HG03175 (cell line): Measurements from ENCODE around the gene AMOTL1.
A peak's percentile ranks its signal among the peaks of the same experiment; 100 is the strongest.

Experiments
- ATAC-seq: cut with Tn5 transposase; IDR thresholded peaks from one replicate; pipeline ENCODE4 v1.9.1; 2021; ENCODE audit warnings: mild to moderate bottlenecking, moderate library complexity; ENCODE audit not compliant: unreplicated experiment

The AMOTL1 gene

GRCh38 chr11:94767701-94768601 is at the start of gene AMOTL1:
TSS of gene AMOTL1 (plus strand) at chr11:94768356. CDS start at chr11:94768512, 156 bp downstream.
- ATAC-seq, result peak; percentile 84

DNA sequence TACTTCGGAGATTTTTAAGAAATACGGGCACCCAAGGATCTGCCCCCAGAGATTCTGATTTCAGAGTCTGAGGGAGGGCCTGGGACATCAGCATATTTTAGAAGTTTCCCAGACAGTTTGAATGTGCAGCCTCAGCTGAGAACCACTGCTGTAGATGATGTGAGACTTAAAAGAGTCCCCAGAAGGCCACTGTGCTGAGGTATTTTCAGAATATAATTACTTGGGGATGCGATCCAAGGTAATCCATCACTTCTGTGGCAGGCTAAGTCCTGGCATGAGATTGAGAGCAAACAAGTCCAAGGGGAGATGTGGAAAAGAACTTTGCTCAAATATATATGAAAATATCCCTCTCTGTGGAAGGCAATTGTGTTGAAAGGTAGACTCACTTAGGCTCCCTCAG is 48.3 kb upstream of the AMOTL1 start:
- no peak for ATAC-seq

- no peak for ATAC-seq
Measured at GRCh38 chr11:94721565-94722292, 46.4 kb upstream of the AMOTL1 start.

DNA sequence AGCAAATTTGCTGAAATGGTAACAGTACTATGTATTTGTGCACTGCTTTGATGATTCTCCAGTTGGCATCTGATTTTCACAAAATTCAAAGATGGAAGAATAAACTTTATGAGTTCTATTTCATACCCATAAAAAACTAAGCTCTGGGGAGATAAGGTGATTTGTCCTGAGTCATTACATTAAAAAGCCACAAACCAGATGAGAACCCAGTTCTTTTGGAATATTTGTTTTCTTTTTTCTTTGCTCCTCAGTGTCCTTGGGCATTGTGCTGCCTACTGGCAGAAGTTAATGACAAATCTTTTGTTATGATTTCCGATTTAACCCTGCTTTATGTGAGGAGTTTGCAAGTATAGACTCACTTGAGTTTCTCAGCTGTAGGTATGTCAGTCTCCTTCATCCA is 45.4 kb upstream of the AMOTL1 start:
- ATAC-seq, result no peak

- no peak for ATAC-seq
Measured at GRCh38 chr11:94725097-94725496, 43.1 kb upstream of the AMOTL1 start.

- ATAC-seq, result no peak
Measured at GRCh38 chr11:94727819-94728218, 40.3 kb upstream of the AMOTL1 start.

GRCh38 chr11:94728541-94728940 is 39.6 kb upstream of the AMOTL1 start:
- no peak for ATAC-seq

GRCh38 chr11:94728966-94729751 is 39.0 kb upstream of the AMOTL1 start:
- ATAC-seq, result no peak

GRCh38 chr11:94730153-94730552 is 38.0 kb upstream of the AMOTL1 start:
- ATAC-seq, result no peak

- ATAC-seq, result no peak
Measured at GRCh38 chr11:94731880-94732601, 36.1 kb upstream of the AMOTL1 start.

DNA sequence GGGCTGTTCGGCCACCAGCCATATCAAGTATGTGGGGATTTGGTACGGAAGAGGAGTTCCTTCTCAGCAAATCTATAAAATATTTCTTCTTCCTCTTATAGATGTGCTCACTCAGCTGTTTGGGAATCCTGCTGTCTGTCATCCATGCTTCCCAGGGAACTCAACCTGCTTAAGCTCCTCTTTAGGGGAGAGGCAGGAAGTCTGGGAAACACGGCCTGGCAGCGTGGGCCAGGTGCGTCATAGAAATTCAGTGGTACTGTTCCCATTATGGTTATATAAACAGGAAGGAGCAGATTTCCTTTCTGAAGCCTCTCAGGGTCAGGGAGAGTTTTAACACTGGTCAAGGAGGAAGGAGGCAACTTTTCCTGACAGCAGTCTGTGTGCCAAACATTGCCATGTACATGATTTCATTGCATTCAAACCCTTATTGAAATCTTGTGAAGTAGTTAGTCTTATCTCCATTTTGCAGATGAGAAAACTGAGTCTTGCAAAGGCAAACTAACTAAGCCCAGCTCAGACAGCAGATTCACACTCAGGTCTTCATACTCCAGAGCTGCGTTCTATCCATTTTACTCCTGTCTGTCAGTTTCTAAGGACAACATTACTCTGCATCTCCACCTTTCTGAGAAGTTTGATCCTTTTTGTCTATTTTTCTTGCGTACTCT is 35.4 kb upstream of the AMOTL1 start:
- ATAC-seq, result no peak

GRCh38 chr11:94734563-94735275 is 33.4 kb upstream of the AMOTL1 start:
- no peak for ATAC-seq

- ATAC-seq, result no peak
Measured at GRCh38 chr11:94735907-94736306, 32.2 kb upstream of the AMOTL1 start.

DNA sequence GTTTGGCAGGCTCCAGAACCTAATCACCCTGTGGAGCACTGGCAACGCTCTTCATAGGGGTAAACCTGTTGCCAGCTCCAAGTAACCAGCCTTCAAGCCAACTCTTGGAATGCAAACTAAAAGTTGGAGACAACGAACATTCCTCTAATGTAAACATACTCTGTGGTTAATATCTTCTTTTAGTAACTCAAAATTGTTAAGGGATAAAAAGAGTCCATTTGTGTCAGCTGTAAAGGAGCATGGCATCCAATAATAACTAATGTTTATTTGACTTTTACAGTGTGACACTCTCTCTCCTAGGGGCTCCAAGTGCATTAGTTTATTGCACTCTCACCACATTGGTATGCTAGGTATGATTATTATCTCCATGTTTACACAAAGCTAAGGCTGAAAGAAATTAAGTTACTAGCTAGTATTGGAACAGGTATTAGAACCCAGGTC is 31.0 kb upstream of the AMOTL1 start:
- no peak for ATAC-seq

GRCh38 chr11:94738746-94739145 is 29.4 kb upstream of the AMOTL1 start:
- no peak for ATAC-seq

DNA sequence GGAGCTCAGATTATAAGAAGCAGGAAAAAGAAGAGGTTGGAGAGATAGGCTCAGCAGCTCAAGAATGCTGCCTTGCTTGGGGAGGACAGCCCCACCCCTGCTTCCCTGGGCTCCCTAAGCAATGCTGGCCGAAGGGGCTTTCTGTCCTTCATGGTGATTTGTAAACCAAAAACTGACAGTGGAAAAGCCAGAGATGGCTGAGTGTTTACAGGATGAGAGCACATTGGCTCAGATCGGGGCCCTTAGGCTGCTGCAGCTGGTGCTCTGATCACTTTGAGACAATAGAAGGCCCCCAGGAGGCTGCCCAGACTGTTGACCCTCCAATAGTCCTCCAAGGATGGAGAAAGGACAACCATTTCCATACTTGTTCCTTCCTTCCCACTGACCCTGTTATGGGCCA is 28.8 kb upstream of the AMOTL1 start:
- ATAC-seq, result no peak

- ATAC-seq, result peak; percentile 31
Measured at GRCh38 chr11:94740083-94741021, 27.8 kb upstream of the AMOTL1 start.

DNA sequence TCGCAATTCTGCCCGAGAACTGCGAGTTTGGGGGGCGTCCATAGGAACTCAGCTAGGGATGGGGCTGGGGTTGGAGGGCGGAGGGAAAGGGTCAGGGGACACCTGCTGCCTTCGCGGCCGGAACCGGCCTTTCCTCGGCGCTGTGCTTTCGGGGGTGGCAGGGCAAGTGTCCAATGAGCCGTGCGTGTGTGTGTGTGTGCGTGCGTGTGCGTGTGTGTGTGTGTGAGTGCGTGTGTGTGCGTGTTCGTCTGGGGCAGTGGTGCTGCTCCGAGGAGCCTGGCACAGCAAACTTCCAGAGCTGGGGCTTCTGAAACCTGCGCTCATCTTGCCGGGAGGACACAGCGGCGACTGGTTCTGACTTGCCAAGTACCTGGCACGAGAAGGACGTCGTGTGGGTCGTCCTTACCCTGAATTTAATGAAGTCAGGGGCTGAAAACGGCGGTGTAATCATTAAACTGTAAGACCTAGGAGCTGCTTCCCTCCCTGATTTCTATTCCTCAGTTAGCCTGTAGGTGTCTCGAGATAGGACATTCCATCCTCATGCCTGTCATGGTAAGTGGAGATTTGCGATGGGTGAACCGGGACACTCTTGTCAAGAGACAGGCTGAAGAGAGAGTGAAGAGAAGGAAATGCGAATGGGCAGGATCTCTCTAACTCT is 27.0 kb upstream of the AMOTL1 start:
- peak; percentile 61 for ATAC-seq
